Measurements from ENCODE around the gene TAPBP. TPM values are rescaled to one million over a fixed set of nuclear protein-coding genes. Genes with fewer than 3 reads are reported as not detected.

The TAPBP gene
- total and polyA plus RNA-seq, 9 of the 15 experiments (the other 6 are each of a cell fraction or from before 2014, with no cell fraction given) = 5.6 to 74.0 (median 22.3) TPM

- TF ChIP-seq NONO (IDR thresholded peaks at IDR 0.05; ENCODE audit: low read depth in 2 of 2, low read length in 1 of 2) = no peak
- no peak for TF ChIP-seq ZBTB17 (CRISPR knock-in tag; IDR thresholded peaks at IDR 0.05)
- TF ChIP-seq THRB (CRISPR knock-in tag; conservative IDR thresholded peaks at IDR 0.05) = no peak
- no peak for TF ChIP-seq ELF2 (CRISPR knock-in tag; IDR thresholded peaks at IDR 0.05)
- TF ChIP-seq CTBP1 (IDR thresholded peaks at IDR 0.05; ENCODE audit: borderline replicate concordance) = no peak
- no peak for TF ChIP-seq RHOXF2B (CRISPR knock-in tag; conservative IDR thresholded peaks at IDR 0.05)
- TF ChIP-seq ZNF217 (CRISPR knock-in tag; IDR thresholded peaks at IDR 0.05) = no peak
- no peak for TF ChIP-seq ZBTB34 (CRISPR knock-in tag; IDR thresholded peaks at IDR 0.05)
- TF ChIP-seq BCLAF1 (IDR thresholded peaks at IDR 0.05; ENCODE audit: borderline replicate concordance in 1 of 2, control insufficient read depth in 1 of 2, low read depth in 2 of 2, low read length in 1 of 2) = no peak
- no peak for TF ChIP-seq CBX2 (IDR thresholded peaks at IDR 0.05; ENCODE audit: insufficient read depth, low read length, poor library complexity, severe bottlenecking)
- TF ChIP-seq C11orf30 (IDR thresholded peaks at IDR 0.05; ENCODE audit: low read depth) = no peak
- TF ChIP-seq DACH1 (IDR thresholded peaks at IDR 0.05; ENCODE audit: partially characterized antibody) = no peak
- no peak for TF ChIP-seq THAP7 (CRISPR knock-in tag; IDR thresholded peaks at IDR 0.05)
- TF ChIP-seq PYGO2 (tag; IDR thresholded peaks at IDR 0.05) = no peak
- no peak for TF ChIP-seq ZNF696 (CRISPR knock-in tag; conservative IDR thresholded peaks at IDR 0.05)
- no peak for TF ChIP-seq SMARCA5 (IDR thresholded peaks at IDR 0.05)
- no peak for TF ChIP-seq STAG1 (CRISPR knock-in tag; IDR thresholded peaks at IDR 0.05; ENCODE audit: borderline replicate concordance)
- TF ChIP-seq KDM4B (IDR thresholded peaks at IDR 0.05; ENCODE audit: borderline replicate concordance in 2 of 2, low read depth in 1 of 2) = no peak
- no peak for TF ChIP-seq ZBTB5 (IDR thresholded peaks at IDR 0.05)
- TF ChIP-seq ZNF780A (CRISPR knock-in tag; IDR thresholded peaks at IDR 0.05) = no peak
- TF ChIP-seq MCM2 (IDR thresholded peaks at IDR 0.05; ENCODE audit: low read depth) = no peak
- no peak for TF ChIP-seq ZNF239 (CRISPR knock-in tag; IDR thresholded peaks at IDR 0.05)
Measured at GRCh38 chr6:33314515-33314942, 651 bp upstream of the TAPBP start (continued).

All from K562 (cell line).